Fibroblast of lung (primary cell): Measurements from ENCODE around the gene NR2F6. TPM values are rescaled to one million over a fixed set of nuclear protein-coding genes. Genes with fewer than 3 reads are reported as not detected.

ENCODE experiments used
- DNase-seq, 2 donors: peaks; one replicate each; pipeline versions ENCODE4 v3.0.0 to v3.0.0-alpha.2; 2010; ENCODE audit warnings: low read depth in 2 of 2
- H2AFZ ChIP-seq: 2 replicates; pipeline ENCODE4 v1.5.1; 2012; ENCODE audit warnings: low read length, control low read depth, inconsistent platforms
- H3K27ac ChIP-seq: 2 replicates; pipeline ENCODE4 v1.5.1; 2011; ENCODE audit warnings: low read length, control low read depth; ENCODE audit not compliant: insufficient read depth
- H3K27me3 ChIP-seq: 2 replicates; pipeline ENCODE4 v1.5.1; 2011; ENCODE audit warnings: mild to moderate bottlenecking, low read length; ENCODE audit not compliant: control insufficient read depth, insufficient read depth
- H3K36me3 ChIP-seq: 2 replicates; pipeline ENCODE4 v1.5.1; 2011; ENCODE audit warnings: low read length; ENCODE audit not compliant: control insufficient read depth, insufficient read depth
- H3K4me1 ChIP-seq: 2 replicates; pipeline ENCODE4 v1.5.1; 2011; ENCODE audit warnings: low read length; ENCODE audit not compliant: control insufficient read depth, insufficient read depth; ENCODE audit errors: extremely low read depth
- H3K4me2 ChIP-seq: 2 replicates; pipeline ENCODE4 v1.5.1; 2011; ENCODE audit warnings: low read length, control low read depth; ENCODE audit not compliant: insufficient read depth; ENCODE audit errors: extremely low read depth
- H3K4me3 ChIP-seq, 4 experiments: fragments of 200-600 bp in 1 of 4; sonication (generic) in 1 of 4; replicated peaks in 1 of 4; 2 replicates each; pipeline ENCODE4 v1.5.1; 2011 to 2016; ENCODE audit warnings: low read length in 4 of 4, low read depth in 3 of 4, mild to moderate bottlenecking in 3 of 4, control low read depth in 2 of 4, inconsistent platforms in 1 of 4, mixed read lengths in 1 of 4; ENCODE audit not compliant: insufficient read depth in 1 of 4; ENCODE audit errors: control extremely low read depth in 1 of 4
- H3K79me2 ChIP-seq: 2 replicates; pipeline ENCODE4 v1.5.1; 2012; ENCODE audit warnings: mild to moderate bottlenecking, low read length, inconsistent platforms; ENCODE audit not compliant: control insufficient read depth, insufficient read depth
- H3K9ac ChIP-seq: 2 replicates; pipeline ENCODE4 v1.5.1; 2011; ENCODE audit warnings: mild to moderate bottlenecking, low read length, control low read depth; ENCODE audit not compliant: insufficient read depth
- H3K9me3 ChIP-seq: 2 replicates; pipeline ENCODE4 v1.5.1; 2012; ENCODE audit warnings: low read depth, low read length; ENCODE audit not compliant: control insufficient read depth, insufficient read depth
- H4K20me1 ChIP-seq: 2 replicates; pipeline ENCODE4 v1.5.1; 2011; ENCODE audit warnings: low read length; ENCODE audit not compliant: control insufficient read depth, insufficient read depth; ENCODE audit errors: extremely low read depth
- EZH2 ChIP-seq: IDR thresholded peaks from 2 replicates; pipeline ENCODE4 v1.5.1; 2012; ENCODE audit warnings: low read length, control low read depth, mild to moderate bottlenecking; ENCODE audit errors: missing control alignments
- polyA plus RNA-seq, 2 donors: library from polyadenylated mRNA; depleted of rRNA in 1 of 2; stranded (reverse) in 1 of 2; unstranded in 1 of 2; fragments of >200 nt; gene quantifications; 2 replicates each; pipeline ENCODE4 v1.2.1, GENCODE V29; 2011 to 2012; ENCODE audit warnings: missing spikeins in 1 of 2
- total RNA-seq: library from RNA; depleted of rRNA; stranded (reverse); fragments of >200 nt; gene quantifications from 2 replicates; pipeline ENCODE4 v1.2.1, GENCODE V29; 2014
- TF ChIP-seq, protein P1 (sequence below), 2 donors: IDR thresholded peaks in 1 of 2; conservative IDR thresholded peaks in 1 of 2; 1 replicate in 1 of 2; 2 replicates in 1 of 2; pipeline ENCODE4 v1.5.1; 2011 to 2012; ENCODE audit warnings: low read length in 2 of 2, control low read depth in 1 of 2, inconsistent platforms in 1 of 2, low read depth in 1 of 2, mild to moderate bottlenecking in 1 of 2

The NR2F6 gene
- total and polyA plus RNA-seq, 2 donors (not counting 1 experiment from before 2014, with no cell fraction given), result 9.6 to 42.4 TPM

DNA sequence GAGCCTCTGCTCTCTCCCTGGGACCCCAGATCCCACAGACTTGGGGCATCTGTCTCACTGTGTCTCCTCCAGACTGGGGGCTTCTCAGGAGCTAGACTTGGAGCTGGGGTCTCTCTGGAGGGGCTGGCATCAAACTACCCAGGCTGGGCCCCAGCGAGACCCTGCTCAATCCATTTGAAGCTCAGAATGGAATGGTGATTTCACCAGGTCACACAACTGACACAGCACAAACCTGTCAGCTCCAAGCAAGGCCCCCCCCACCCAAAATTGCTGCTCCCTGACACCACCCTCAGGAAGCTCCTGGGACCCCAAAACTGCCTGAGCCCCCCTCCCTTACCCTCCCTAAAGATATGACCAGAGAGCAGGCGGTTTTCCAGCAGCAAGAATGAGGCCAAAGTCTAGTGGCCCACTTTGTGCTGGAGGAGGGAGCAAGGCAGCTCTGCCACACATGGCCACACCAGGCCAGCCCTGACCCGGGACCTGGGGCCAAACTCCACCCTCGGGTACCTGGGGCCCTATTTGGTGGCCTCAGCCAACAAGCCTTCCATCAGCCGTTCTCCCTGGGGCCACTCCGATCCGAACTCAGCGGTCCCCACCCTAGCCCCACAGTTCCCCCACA lies 2.4 kb downstream of the NR2F6 start:
- H3K27ac ChIP-seq, result peak overlapping the region; percentile 61
- TF ChIP-seq EZH2, result no peak
- TF ChIP-seq, protein P1, sequence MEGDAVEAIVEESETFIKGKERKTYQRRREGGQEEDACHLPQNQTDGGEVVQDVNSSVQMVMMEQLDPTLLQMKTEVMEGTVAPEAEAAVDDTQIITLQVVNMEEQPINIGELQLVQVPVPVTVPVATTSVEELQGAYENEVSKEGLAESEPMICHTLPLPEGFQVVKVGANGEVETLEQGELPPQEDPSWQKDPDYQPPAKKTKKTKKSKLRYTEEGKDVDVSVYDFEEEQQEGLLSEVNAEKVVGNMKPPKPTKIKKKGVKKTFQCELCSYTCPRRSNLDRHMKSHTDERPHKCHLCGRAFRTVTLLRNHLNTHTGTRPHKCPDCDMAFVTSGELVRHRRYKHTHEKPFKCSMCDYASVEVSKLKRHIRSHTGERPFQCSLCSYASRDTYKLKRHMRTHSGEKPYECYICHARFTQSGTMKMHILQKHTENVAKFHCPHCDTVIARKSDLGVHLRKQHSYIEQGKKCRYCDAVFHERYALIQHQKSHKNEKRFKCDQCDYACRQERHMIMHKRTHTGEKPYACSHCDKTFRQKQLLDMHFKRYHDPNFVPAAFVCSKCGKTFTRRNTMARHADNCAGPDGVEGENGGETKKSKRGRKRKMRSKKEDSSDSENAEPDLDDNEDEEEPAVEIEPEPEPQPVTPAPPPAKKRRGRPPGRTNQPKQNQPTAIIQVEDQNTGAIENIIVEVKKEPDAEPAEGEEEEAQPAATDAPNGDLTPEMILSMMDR (conservative IDR thresholded peaks at IDR 0.05 in 1 of 2, IDR thresholded peaks at IDR 0.05 in 1 of 2; ENCODE audit: low read depth in 1 of 2, low read length in 2 of 2), result no peak

DNA sequence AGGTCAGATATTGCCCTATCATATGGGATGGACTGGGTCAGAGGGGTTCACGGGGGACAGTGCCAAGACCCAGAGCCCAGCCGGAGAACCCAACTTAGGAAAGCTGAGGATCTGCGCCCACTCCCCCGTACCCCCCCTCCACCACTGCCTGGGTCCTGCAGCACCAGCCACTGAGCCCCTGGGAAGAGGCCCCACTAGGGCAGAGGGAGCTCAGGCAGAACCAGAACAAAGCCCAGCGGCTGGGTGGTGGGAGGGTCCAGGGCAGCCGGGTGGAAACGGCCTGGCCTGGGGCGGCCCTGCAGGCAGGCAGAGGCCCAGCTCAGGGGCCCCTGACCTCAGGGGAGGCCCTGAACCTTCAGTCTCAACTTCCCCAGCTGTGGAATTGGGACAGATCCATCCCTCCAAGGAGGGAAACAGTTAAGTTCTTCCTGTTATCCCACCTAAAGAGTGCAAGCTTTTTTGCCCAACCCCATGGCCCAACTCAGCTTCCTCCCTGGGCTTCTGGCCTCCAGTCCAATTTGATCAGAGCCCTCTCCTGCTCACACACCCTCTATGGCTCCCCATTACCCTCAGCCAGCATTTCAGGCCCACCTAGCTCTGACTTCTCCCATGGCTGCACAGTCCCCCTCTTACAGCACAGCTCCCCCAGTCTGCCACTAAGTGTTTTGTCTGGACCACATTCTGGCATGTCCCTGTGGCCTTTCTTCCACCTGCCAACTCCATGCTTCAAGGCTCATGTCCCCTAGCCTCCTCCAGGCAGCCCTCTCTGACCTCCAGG lies 3.1 kb downstream of the NR2F6 start:
- Histone ChIP-seq H3K4me2 (peak overlapping the region; percentile 41), H3K9me3 (no peaks in the 10 kb centered on the region), H3K36me3 (peaks cover 7% of the 10 kb centered on the region), H3K79me2 (peaks cover 40% of the 10 kb centered on the region), H3K9ac (no peak overlapping the region), H4K20me1 (no peaks in the 10 kb centered on the region), H3K4me3 (peak overlapping the region in 2 of 4 experiments; percentile 78 to 84), H3K27ac (no peak overlapping the region), H2AFZ (no peak overlapping the region), H3K27me3 (no peaks in the 10 kb centered on the region), H3K4me1 (peaks cover 6% of the 10 kb centered on the region)
- DNase-seq, result no peak
- no peak for TF ChIP-seq EZH2
- TF ChIP-seq, protein P1 (conservative IDR thresholded peaks at IDR 0.05 in 1 of 2, IDR thresholded peaks at IDR 0.05 in 1 of 2; ENCODE audit: low read depth in 1 of 2, low read length in 2 of 2), result no peak

More for the DNA sequence above, 2.4 kb downstream of the NR2F6 start:
- no peaks in the 10 kb centered on the region for H3K9me3 ChIP-seq
- no peaks in the 10 kb centered on the region for H3K27me3 ChIP-seq
- no peak overlapping the region for H2AFZ ChIP-seq
- H3K4me1 ChIP-seq, result peaks cover 6% of the 10 kb centered on the region
- no peaks in the 10 kb centered on the region for H4K20me1 ChIP-seq
- peaks cover 3% of the 10 kb centered on the region for H3K36me3 ChIP-seq
- peak overlapping the region; percentile 93 for H3K4me2 ChIP-seq
- H3K79me2 ChIP-seq, result peaks cover 40% of the 10 kb centered on the region
- peak overlapping the region; percentile 74 to 84 (median 80) for H3K4me3 ChIP-seq
- peak overlapping the region; percentile 52 for H3K9ac ChIP-seq
- DNase-seq, result no peak

DNA sequence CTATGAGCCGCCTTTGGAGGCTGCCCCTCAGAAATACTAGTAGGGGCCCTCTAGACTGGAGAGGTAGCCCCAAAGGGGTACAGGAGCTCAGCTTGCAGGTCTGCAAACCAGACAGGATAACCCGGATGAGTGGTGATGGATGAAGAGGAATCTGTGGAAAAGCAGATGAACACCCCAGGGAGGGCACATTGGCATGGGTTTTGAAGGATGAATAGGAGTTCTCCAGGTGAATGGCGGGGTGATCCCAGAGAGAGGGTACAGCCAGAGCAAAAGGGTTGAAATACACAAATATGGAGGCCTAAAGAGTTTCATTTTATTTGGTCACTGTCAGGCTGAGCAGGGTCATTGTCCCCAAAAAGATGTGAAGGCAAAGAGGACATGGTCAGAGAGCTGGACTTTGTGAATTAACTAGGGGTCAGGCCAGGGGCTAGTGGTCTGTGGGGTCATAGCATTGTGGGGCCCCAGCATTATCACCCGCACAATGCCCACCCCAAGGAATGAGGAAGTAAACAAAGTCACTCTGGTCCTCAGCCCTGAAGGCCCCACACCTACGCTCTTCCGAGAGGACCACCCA lies 4.8 kb downstream of the NR2F6 start:
- no peak overlapping the region for H2AFZ ChIP-seq
- H3K4me1 ChIP-seq, result peaks cover 4% of the 10 kb centered on the region
- H3K4me3 ChIP-seq, result no peak overlapping the region
- peaks cover 40% of the 10 kb centered on the region for H3K79me2 ChIP-seq
- no peak for DNase-seq
- H3K4me2 ChIP-seq, result no peak overlapping the region
- H3K27me3 ChIP-seq, result no peaks in the 10 kb centered on the region
- no peaks in the 10 kb centered on the region for H3K9me3 ChIP-seq
- no peak overlapping the region for H3K9ac ChIP-seq
- TF ChIP-seq, protein P1 (conservative IDR thresholded peaks at IDR 0.05 in 1 of 2, IDR thresholded peaks at IDR 0.05 in 1 of 2; ENCODE audit: low read depth in 1 of 2, low read length in 2 of 2), result no peak
- TF ChIP-seq EZH2, result no peak
- no peak overlapping the region for H3K27ac ChIP-seq
- H4K20me1 ChIP-seq, result no peaks in the 10 kb centered on the region
- peaks cover 8% of the 10 kb centered on the region for H3K36me3 ChIP-seq
